HepG2 (cell line): ENCODE results near the gene C14orf93. TPM values are rescaled to one million over a fixed set of nuclear protein-coding genes. Genes with fewer than 3 reads are reported as not detected.

Source experiments
- CBFB ChIP-seq: sonication (generic); formaldehyde crosslinking; IDR thresholded peaks from 2 replicates; pipeline ENCODE4 v1.4.0; 2020; ENCODE audit warnings: missing genetic modification reagents
- ELF3 ChIP-seq: IDR thresholded peaks from 2 replicates; pipeline ENCODE4 v1.6.1; 2016; ENCODE audit warnings: missing genetic modification reagents, missing compliant biosample characterization
- ETV6 ChIP-seq: sonication (generic); formaldehyde crosslinking; conservative IDR thresholded peaks from 2 replicates; pipeline ENCODE4 v1.4.0; 2020; ENCODE audit warnings: missing genetic modification reagents
- GFI1 ChIP-seq: sonication (generic); formaldehyde crosslinking; IDR thresholded peaks from 2 replicates; pipeline ENCODE4 v1.5.0; 2020; ENCODE audit warnings: missing genetic modification reagents, mild to moderate bottlenecking, borderline replicate concordance
- HNF4G ChIP-seq, 2 experiments: sonication (generic) in 1 of 2; formaldehyde crosslinking in 1 of 2; IDR thresholded peaks; 2 replicates each; pipeline versions ENCODE4 v1.4.0 to v1.6.1; 2011 to 2020; ENCODE audit warnings: borderline replicate concordance in 2 of 2, low read depth in 2 of 2, mild to moderate bottlenecking in 2 of 2, low read length in 1 of 2, missing genetic modification reagents in 1 of 2, moderate library complexity in 1 of 2
- HNRNPL ChIP-seq: fragments of 200-400 bp; formaldehyde crosslinking; IDR thresholded peaks from 2 replicates; pipeline ENCODE4 v1.6.1; 2017; ENCODE audit warnings: mild to moderate bottlenecking, low read depth, low read length
- KLF11 ChIP-seq: IDR thresholded peaks from 2 replicates; pipeline ENCODE4 v1.6.1; 2016; ENCODE audit warnings: missing compliant biosample characterization
- MED13 ChIP-seq: sonication (generic); formaldehyde crosslinking; IDR thresholded peaks from 2 replicates; pipeline ENCODE4 v1.5.0; 2020; ENCODE audit warnings: missing genetic modification reagents
- NCOA1 ChIP-seq: sonication (generic); formaldehyde crosslinking; IDR thresholded peaks from 2 replicates; pipeline ENCODE4 v1.9.0; 2021; ENCODE audit warnings: missing genetic modification reagents
- PHF8 ChIP-seq: sonication (generic); formaldehyde crosslinking; IDR thresholded peaks from 2 replicates; pipeline ENCODE4 v1.5.0; 2020; ENCODE audit warnings: missing genetic modification reagents
- PITX1 ChIP-seq: sonication (generic); formaldehyde crosslinking; IDR thresholded peaks from 2 replicates; pipeline ENCODE4 v1.5.1; 2020; ENCODE audit warnings: mild to moderate bottlenecking, missing genetic modification reagents
- SNAPC2 ChIP-seq: sonication (generic); formaldehyde crosslinking; IDR thresholded peaks from 2 replicates; pipeline ENCODE4 v1.8.1; 2022; ENCODE audit warnings: mild to moderate bottlenecking, missing genetic modification reagents
- SSRP1 ChIP-seq: IDR thresholded peaks from 2 replicates; pipeline ENCODE4 v1.6.1; 2016; ENCODE audit warnings: control low read depth
- TBL1XR1 ChIP-seq: fragments of 150-350 bp; IDR thresholded peaks from 2 replicates; pipeline ENCODE4 v1.6.1; 2014; ENCODE audit warnings: borderline replicate concordance, low read length; ENCODE audit not compliant: partially characterized antibody
- TCF7L2 ChIP-seq: IDR thresholded peaks from 2 replicates; pipeline ENCODE4 v1.6.1; 2011; ENCODE audit warnings: mild to moderate bottlenecking, low read depth, low read length, moderate library complexity
- ZNF12 ChIP-seq: sonication (generic); formaldehyde crosslinking; IDR thresholded peaks from 2 replicates; pipeline ENCODE4 v1.5.0; 2020; ENCODE audit warnings: missing genetic modification reagents
- ZNF567 ChIP-seq: sonication (generic); formaldehyde crosslinking; IDR thresholded peaks from 2 replicates; pipeline ENCODE4 v1.8.1; 2023; ENCODE audit warnings: mild to moderate bottlenecking, missing genetic modification reagents, borderline replicate concordance
- ZNF775 ChIP-seq: sonication (generic); formaldehyde crosslinking; IDR thresholded peaks from 2 replicates; pipeline ENCODE4 v1.4.0; 2020; ENCODE audit warnings: missing genetic modification reagents, mild to moderate bottlenecking, moderate library complexity, borderline replicate concordance
- polyA plus RNA-seq, 8 experiments: library from polyadenylated mRNA; depleted of rRNA in 3 of 8; stranded (reverse) in 7 of 8; unstranded in 1 of 8; fragments of >200 nt; fragmentation: Illumina TruSeq in 4 of 8; extraction: Trizol in 4 of 8; gene quantifications; 2 replicates each; pipeline versions ENCODE4 v1.2.1 to v1.2.3, GENCODE V29; 2011 to 2016; ENCODE audit warnings: low read depth in 4 of 8, missing spikeins in 1 of 8, mixed read lengths in 1 of 8; ENCODE audit not compliant: insufficient read depth in 1 of 8
- total RNA-seq, 5 experiments: library from RNA; depleted of rRNA; stranded (reverse); fragments of >200 nt; fragmentation: Illumina TruSeq; extraction: Trizol; gene quantifications; 2 replicates each; pipeline ENCODE4 v1.2.3, GENCODE V29; 2016; ENCODE audit warnings: low read depth in 1 of 5
- TF ChIP-seq, protein P1 (sequence below): sonication (generic); formaldehyde crosslinking; IDR thresholded peaks from 2 replicates; pipeline ENCODE4 v1.4.0; 2020; ENCODE audit warnings: missing genetic modification reagents, borderline replicate concordance
- TF ChIP-seq, protein P2 (sequence below): IDR thresholded peaks from 2 replicates; pipeline ENCODE4 v1.6.1; 2016; ENCODE audit warnings: missing biosample characterization, missing genetic modification reagents, low read depth
- TF ChIP-seq, protein P3 (sequence below): sonication (generic); formaldehyde crosslinking; IDR thresholded peaks from 2 replicates; pipeline ENCODE4 v1.5.1; 2020; ENCODE audit warnings: missing genetic modification reagents, mild to moderate bottlenecking, borderline replicate concordance
- TF ChIP-seq, protein P4 (sequence below): IDR thresholded peaks from 2 replicates; pipeline ENCODE4 v1.6.1; 2018; ENCODE audit warnings: missing genetic modification reagents, mild to moderate bottlenecking, missing compliant biosample characterization

The C14orf93 gene
- total and polyA plus RNA-seq, 2 of the 13 experiments (the other 11 are each of a cell fraction or from before 2014, with no cell fraction given), result 11.4 to 22.5 TPM

DNA sequence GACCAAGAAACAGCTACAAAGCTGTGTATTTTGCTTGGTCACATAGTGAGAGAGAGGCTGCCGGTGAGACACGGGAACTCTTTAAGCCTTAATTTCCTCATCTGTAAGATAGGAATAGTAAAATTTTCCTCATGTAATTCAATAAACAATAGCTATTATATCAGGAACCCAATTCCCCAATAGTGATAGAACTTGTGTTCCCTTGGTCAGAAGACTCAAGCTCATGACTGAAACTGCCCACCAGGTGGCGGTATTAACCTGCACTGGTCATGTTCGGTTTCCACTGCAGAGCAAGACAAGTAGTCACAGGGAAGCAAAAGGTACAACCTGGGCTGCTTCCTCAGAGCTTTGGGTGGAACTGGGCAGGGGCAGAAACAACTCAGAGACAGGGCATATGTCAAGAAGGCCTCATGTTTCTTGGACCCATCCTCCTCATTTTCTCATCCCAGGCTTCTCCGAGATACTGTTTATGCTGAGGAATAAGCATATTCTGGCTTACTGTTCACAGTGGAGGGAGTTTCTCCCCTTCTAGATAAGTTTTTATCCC, 23.4 kb downstream of the C14orf93 start (continued):
- TF ChIP-seq, protein P1, sequence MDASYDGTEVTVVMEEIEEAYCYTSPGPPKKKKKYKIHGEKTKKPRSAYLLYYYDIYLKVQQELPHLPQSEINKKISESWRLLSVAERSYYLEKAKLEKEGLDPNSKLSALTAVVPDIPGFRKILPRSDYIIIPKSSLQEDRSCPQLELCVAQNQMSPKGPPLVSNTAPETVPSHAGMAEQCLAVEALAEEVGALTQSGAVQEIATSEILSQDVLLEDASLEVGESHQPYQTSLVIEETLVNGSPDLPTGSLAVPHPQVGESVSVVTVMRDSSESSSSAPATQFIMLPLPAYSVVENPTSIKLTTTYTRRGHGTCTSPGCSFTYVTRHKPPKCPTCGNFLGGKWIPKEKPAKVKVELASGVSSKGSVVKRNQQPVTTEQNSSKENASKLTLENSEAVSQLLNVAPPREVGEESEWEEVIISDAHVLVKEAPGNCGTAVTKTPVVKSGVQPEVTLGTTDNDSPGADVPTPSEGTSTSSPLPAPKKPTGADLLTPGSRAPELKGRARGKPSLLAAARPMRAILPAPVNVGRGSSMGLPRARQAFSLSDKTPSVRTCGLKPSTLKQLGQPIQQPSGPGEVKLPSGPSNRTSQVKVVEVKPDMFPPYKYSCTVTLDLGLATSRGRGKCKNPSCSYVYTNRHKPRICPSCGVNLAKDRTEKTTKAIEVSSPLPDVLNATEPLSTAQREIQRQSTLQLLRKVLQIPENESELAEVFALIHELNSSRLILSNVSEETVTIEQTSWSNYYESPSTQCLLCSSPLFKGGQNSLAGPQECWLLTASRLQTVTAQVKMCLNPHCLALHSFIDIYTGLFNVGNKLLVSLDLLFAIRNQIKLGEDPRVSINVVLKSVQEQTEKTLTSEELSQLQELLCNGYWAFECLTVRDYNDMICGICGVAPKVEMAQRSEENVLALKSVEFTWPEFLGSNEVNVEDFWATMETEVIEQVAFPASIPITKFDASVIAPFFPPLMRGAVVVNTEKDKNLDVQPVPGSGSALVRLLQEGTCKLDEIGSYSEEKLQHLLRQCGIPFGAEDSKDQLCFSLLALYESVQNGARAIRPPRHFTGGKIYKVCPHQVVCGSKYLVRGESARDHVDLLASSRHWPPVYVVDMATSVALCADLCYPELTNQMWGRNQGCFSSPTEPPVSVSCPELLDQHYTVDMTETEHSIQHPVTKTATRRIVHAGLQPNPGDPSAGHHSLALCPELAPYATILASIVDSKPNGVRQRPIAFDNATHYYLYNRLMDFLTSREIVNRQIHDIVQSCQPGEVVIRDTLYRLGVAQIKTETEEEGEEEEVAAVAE, result peak; percentile 91; the same call in 1 of the 2 replicates
- TF ChIP-seq, protein P2, sequence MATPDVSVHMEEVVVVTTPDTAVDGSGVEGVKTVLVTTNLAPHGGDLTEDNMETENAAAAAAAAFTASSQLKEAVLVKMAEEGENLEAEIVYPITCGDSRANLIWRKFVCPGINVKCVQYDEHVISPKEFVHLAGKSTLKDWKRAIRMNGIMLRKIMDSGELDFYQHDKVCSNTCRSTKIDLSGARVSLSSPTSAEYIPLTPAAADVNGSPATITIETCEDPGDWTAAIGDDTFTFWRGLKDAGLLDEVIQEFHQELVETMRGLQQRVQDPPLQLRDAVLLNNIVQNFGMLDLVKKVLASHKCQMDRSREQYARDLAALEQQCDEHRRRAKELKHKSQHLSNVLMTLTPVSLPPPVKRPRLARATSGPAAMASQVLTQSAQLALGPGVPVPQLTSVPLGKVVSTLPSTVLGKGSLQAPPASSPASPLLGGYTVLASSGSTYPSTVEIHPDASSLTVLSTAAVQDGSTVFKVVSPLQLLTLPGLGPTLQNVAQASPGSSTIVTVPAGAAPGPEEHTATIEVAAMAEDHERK (CRISPR knock-in tag), result no peak
- TF ChIP-seq TBL1XR1 (peak; percentile 27), ZNF567 (0 out of 2 replicates have a peak, but pooled peaks have one; percentile 18), PHF8 (CRISPR knock-in tag) (no peak), TCF7L2 (no peak), SNAPC2 (CRISPR knock-in tag) (no peak), CBFB (CRISPR knock-in tag) (0 out of 2 replicates have a peak, but pooled peaks have one; percentile 35), KLF11 (CRISPR knock-in tag) (0 out of 2 replicates have a peak, but pooled peaks have one; percentile 43), SSRP1 (CRISPR knock-in tag) (peak; percentile 77; the same call in 1 of the 2 replicates), MED13 (CRISPR knock-in tag) (no peak), ELF3 (CRISPR knock-in tag) (peak; percentile 79), ZNF12 (CRISPR knock-in tag) (0 out of 2 replicates have a peak, but pooled peaks have one; percentile 4), GFI1 (CRISPR knock-in tag) (no peak), HNF4G (IDR thresholded peaks at IDR 0.05; ENCODE audit: borderline replicate concordance, low read depth, low read length) (no peak), HNF4G (CRISPR knock-in tag; IDR thresholded peaks at IDR 0.05; ENCODE audit: borderline replicate concordance, low read depth) (no peak), NCOA1 (no peak), ETV6 (CRISPR knock-in tag) (0 out of 2 replicates have a peak, but pooled peaks have one; percentile 54), HNRNPL (no peak), ZNF775 (CRISPR knock-in tag) (no peak), PITX1 (CRISPR knock-in tag) (no peak)
- TF ChIP-seq, protein P3, sequence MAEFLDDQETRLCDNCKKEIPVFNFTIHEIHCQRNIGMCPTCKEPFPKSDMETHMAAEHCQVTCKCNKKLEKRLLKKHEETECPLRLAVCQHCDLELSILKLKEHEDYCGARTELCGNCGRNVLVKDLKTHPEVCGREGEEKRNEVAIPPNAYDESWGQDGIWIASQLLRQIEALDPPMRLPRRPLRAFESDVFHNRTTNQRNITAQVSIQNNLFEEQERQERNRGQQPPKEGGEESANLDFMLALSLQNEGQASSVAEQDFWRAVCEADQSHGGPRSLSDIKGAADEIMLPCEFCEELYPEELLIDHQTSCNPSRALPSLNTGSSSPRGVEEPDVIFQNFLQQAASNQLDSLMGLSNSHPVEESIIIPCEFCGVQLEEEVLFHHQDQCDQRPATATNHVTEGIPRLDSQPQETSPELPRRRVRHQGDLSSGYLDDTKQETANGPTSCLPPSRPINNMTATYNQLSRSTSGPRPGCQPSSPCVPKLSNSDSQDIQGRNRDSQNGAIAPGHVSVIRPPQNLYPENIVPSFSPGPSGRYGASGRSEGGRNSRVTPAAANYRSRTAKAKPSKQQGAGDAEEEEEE (CRISPR knock-in tag), result no peak
- TF ChIP-seq, protein P4, sequence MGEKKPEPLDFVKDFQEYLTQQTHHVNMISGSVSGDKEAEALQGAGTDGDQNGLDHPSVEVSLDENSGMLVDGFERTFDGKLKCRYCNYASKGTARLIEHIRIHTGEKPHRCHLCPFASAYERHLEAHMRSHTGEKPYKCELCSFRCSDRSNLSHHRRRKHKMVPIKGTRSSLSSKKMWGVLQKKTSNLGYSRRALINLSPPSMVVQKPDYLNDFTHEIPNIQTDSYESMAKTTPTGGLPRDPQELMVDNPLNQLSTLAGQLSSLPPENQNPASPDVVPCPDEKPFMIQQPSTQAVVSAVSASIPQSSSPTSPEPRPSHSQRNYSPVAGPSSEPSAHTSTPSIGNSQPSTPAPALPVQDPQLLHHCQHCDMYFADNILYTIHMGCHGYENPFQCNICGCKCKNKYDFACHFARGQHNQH (CRISPR knock-in tag), result peak; percentile 66; the same call in 1 of the 2 replicates
